Activated CD8-positive, alpha-beta memory T cell treated with anti-CD3 and anti-CD28 coated beads for 24 hours (primary cell): ENCODE measurements around the gene UBE2D2.
A peak's percentile ranks its signal among the peaks of the same experiment; 100 is the strongest.

ENCODE experiments used
- DNase-seq: peaks from one replicate; pipeline ENCODE4 v3.0.0-alpha.2; 2020

The UBE2D2 gene

GRCh38 chr5:139649082-139649991 lies 88.2 kb downstream of the UBE2D2 start:
- no peak for DNase-seq

DNA sequence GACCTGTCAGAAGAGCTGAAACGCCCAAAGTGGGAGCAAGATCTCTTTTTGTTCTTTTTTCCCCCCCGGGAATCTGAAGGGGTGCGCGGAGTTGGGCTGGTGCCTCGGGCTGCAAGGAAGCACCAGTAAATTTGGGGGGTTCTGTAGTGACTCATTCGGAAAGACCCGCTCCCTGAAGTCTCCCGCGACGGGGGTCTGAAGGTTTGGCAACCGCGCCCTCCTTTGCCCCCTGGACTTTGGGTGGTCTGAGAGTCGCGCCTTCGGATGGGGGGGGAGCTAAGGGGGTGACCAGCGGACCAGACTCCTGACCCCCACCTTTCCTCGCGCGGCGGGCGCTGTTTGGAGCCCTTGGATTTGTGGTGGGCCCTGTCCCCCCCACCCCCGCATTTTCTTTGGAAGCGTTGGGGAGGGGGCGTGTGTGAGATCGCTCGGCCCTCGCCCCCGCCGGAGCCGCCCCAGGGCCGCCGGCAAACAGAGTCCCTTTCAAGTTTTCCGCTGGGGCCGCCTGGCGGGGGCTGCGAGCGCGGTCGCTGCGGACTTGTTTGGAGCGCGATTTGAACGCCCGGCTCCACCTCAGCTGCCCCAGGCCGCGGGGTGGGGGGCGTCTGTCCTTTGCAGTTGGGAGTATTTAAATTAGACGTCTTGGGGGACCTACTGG lies 89.0 kb downstream of the UBE2D2 start:
- DNase-seq: no peak

DNA sequence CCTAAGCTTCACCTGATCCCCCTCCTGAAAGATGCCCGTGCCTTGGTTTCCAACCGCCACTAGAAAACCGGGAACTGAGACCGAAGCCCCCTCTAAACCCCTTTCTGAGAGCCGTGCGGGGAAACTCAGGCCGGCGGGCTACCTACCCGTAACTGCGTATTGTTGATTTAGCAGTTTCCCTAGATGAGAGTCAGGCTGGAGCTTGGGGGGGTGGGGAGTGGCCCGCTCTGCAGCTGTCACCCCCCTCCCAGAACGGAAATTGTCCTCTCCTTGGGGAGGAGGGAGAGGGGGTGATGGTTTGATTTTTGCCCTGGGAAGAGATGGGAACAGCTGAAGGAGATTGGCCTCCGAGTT lies 89.5 kb downstream of the UBE2D2 start:
- no peak for DNase-seq

- no peak for DNase-seq
These were observed 90.1 kb downstream of the UBE2D2 start for GRCh38 chr5:139651043-139651834.

DNA sequence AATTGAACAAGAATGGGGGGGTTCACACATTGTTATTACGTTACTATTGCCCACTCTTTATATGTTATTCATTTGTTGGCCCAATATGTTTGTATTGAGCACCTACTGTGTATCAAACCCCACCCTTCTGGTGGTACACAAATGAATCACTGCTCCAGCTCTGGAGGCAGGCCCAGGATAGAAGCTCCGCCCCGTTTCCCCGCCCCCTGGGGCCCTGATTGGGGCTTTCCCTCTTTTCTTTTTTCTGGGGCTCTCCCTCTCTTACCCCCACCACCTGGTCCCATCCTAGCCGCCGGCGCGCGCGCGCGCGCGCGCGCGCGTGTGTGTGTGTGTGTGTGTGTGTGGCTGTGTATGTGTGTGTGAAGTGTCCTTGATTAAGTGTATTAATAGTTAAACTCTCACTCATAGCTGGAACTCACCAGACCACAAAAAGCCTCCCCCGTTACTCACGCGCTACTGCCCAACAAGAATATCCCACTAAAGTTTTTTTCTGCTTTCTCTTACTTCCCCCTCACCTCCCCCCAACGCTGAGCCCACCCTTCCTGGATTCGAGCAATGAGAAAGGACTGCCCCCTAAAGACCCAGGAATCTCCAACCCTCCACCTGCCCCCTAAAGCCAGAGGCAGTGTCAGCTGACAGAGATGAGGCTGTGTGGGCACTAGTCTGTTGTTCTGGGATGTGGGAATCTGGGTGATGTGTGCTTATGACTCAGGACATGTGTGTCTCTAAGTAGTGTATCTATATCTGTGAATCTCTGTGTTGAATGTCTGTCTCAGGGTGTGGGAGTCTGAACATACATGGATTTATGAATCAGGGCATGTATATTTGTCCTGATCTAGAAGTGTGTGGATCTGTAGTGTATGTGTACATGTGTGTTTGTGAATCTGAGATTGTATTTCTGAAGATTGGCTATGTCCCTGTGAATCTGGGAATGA lies 91.0 kb downstream of the UBE2D2 start:
- peak; percentile 82 for DNase-seq

GRCh38 chr5:139652788-139653241 lies 91.7 kb downstream of the UBE2D2 start:
- no peak for DNase-seq

- no peak for DNase-seq
These were observed 92.5 kb downstream of the UBE2D2 start for GRCh38 chr5:139653616-139654015.

DNA sequence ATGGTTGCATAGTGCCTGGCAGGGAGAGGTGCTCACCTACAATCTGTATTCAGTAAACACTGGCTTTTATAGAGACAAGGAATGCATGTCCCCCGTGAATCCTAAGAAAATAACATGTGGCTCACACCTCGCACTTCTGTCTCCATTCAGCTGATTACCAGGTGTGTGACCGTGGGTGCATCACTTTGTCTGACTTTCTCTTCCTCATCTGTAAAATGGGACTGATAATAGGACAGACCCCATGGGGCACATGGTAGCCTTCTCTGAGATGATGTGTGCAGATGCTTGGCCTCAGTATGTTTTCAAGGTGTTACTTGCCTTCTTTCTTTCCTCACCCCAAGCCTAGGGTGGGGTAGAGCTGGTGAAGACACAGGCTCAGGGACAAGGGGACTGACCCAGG lies 93.3 kb downstream of the UBE2D2 start:
- no peak for DNase-seq

DNA sequence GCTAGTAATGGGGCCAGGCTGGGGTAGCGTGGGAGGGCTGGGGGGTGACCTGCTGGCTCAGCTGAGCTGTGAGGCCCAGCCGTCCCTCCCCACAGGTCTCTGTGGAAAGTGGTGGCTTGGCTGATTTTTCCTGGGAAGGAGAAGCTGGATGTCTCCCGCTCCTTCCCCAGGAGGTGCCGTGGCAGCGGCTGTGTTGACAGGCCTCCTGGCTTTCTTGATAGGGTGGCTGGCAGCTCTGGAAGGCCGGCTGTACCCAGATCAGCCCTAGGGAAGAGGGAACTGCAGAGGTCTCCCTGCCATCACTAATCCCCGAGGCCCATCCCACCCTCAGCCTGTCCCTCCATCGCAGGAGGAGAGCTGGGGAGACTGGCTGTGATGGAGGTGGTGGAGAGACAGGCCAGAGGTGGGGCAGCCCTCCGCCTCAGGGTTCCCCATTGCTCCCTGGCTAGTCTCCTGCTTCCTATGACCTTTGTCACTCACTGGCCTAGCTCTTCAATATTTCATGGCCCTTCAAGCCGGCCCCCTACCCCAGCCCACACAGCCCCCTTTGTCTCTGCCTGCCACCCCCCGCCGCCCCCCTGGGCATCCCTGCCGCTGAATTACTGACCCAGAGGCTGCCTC lies 93.8 kb downstream of the UBE2D2 start:
- no peak for DNase-seq

DNA sequence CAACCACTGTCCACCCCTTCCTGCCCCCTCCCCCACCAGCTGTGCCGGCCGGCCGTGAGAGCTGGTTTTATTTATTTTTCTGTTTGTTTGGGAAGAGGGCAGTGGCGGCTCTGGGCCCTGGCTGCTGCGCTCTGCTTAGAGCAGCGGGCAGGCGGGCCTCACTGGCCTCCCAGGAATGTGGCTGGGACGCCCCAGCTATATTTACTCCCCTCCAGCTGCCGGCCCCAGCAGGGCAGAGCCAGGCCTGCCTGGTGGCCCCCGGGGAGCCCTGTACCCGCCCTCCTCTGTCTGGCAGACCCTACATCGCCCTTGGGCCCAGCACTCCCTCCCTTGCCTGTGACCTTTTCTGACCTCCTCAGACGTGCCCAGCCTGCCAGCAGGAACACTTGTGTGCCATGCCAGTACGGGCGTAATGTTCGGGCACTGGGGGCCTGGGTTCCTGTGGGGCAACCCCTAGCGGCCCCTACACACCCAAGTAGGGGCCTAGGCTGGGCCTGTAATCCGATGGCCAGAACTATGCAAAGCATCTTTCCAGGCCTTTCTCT lies 94.7 kb downstream of the UBE2D2 start:
- no peak for DNase-seq

- no peak for DNase-seq
These were observed 96.5 kb downstream of the UBE2D2 start for GRCh38 chr5:139657363-139658321.

- DNase-seq: no peak
These were observed 97.4 kb downstream of the UBE2D2 start for GRCh38 chr5:139658501-139658927.

GRCh38 chr5:139658928-139659667 lies 98.0 kb downstream of the UBE2D2 start:
- DNase-seq: no peak

- DNase-seq: no peak
These were observed 98.6 kb downstream of the UBE2D2 start for GRCh38 chr5:139659695-139660101.

GRCh38 chr5:139660105-139660922 lies 99.2 kb downstream of the UBE2D2 start:
- DNase-seq: no peak

DNA sequence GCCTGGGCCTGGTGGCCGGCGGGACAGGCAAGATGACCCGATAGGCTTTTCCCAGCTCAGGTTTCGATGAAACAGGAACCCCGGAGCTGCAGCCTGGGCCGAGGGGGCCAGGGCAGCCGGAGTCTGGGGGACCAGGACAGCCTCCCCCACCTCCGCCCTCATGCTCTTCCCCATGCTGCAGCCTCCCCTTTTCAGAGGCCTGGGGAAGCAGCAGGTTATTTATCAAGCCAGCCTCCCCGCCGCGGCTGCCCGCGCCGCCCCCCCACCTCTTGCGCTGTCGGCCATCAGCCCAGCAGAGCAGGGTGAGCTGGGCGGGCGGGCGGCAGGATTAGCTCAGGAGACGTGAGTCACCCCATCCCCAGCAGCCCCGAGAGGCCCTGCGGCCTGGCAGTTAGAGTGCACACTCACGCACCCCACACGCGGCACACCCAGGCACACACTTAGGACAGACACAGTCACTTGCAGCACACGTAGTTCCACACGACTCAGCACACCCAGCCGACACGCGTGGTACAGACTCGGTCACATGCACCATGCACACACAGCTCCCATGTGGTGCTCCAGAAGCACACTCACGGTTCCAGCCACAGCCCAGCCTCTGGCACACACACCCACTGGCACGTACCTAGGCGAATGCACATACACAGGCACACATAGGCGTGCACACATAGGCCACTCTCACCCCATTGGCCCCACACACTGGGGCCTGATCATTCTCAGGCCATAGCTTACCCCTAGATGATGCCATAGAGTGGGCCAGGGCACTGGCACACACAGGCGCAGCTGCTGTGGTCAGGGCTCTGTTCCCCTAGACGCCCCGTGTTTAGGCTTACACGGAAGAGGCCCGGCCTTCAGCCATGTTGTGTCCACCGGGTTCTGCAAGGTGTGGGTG lies 100.0 kb downstream of the UBE2D2 start:
- no peak for DNase-seq

DNA sequence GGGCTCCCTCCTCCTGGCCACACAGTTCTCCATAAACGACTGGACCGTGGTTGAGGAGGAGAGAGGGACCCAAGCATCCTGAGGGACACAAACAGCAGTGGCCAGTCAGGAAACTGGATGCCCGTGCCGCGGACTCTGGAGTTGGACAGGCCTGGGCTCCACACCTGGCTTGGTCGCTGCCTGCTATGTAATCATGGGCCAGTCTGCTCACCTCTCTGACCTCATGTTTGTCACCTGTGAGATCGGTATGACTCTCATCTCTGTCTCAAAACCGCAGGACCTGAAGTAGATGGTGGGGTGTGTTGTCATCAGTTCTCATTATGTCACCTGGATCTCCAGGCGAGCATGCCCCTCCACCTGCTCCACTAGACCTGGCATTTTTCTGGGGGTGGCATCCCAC lies 101.5 kb downstream of the UBE2D2 start:
- DNase-seq: no peak
